ENCODE measurements around the gene SLC10A7. TPM values are rescaled to one million over a fixed set of nuclear protein-coding genes. Genes with fewer than 3 reads are reported as not detected.

SLC10A7 gene
- total RNA-seq, 4 donors from 2014 or later, result 10.1 to 24.5 (median 11.7) TPM

DNA sequence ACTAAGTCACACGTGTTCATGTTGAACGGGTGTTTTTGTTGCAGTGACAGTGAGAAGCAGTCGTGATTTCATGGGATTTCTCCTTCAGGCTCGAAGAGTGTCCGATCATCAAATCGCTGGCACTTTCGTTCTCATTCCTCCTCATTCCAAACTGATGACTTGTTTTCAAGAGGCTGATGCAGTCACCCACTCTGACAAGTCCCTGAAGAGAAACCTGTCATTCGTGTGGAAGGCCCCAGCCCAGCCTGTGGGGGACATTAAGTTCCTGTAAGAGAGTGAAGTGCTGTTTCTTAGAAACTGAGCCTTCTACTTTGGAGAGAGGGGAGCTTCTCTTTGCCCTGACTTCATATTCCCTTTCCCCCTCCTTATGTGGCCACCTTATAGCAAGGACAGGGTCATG, 299.4 kb downstream of the SLC10A7 start:
- WGBS, result 69% methylated on average over 8 of the region's 8 CpGs
- Histone ChIP-seq H3K27me3 (no peaks in the 10 kb centered on the region), H3K36me3 (no peaks in the 10 kb centered on the region), H3K27ac (no peak overlapping the region), H3K9me3 (no peaks in the 10 kb centered on the region), H3K4me3 (no peak overlapping the region), H3K4me1 (no peaks in the 10 kb centered on the region)
- no peak for DNase-seq (ENCODE audit: low spot score in 2 of 2)
- TF ChIP-seq EP300 (IDR thresholded peaks at IDR 0.05) (no peak), POLR2A (IDR thresholded peaks at IDR 0.05) (no peak), POLR2AphosphoS5 (IDR thresholded peaks at IDR 0.05) (no peak)
- TF ChIP-seq, protein P1, sequence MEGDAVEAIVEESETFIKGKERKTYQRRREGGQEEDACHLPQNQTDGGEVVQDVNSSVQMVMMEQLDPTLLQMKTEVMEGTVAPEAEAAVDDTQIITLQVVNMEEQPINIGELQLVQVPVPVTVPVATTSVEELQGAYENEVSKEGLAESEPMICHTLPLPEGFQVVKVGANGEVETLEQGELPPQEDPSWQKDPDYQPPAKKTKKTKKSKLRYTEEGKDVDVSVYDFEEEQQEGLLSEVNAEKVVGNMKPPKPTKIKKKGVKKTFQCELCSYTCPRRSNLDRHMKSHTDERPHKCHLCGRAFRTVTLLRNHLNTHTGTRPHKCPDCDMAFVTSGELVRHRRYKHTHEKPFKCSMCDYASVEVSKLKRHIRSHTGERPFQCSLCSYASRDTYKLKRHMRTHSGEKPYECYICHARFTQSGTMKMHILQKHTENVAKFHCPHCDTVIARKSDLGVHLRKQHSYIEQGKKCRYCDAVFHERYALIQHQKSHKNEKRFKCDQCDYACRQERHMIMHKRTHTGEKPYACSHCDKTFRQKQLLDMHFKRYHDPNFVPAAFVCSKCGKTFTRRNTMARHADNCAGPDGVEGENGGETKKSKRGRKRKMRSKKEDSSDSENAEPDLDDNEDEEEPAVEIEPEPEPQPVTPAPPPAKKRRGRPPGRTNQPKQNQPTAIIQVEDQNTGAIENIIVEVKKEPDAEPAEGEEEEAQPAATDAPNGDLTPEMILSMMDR (IDR thresholded peaks at IDR 0.05), result no peak

DNA sequence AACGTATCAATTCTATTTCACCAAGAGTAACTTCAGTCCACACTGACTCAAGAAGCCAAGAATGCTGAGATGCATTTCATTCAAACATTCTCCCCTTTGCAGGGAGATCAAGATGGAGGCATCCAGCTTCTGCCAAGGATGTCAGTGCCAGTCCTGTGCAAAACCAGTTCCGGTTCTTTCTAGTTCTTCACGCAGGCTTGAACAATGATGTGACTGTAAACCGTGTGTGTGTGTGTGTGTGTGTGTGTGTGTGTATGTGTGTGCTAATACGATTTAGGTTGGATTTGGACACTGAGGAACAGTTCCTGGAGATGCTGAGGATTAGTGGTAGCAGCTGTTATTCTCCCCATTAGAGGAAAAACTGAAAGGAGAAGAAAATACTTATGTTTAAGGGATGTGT, 307.5 kb downstream of the SLC10A7 start, which contains the start of gene REELD1:
TSS of gene REELD1 (plus strand) at position 301 of the 400 bp plus-strand sequence. CDS start 2,415 bp downstream, outside the sequence.
- Histone ChIP-seq H3K4me3 (no peak within 1 kb of the TSS), H3K27me3 (no peaks in the 10 kb centered on the region), H3K27ac (no peak within 1 kb of the TSS), H3K4me1 (no peaks in the 10 kb centered on the region), H3K36me3 (no peaks in the 10 kb centered on the region), H3K9me3 (no peaks in the 10 kb centered on the region)
- no peak for DNase-seq (ENCODE audit: low spot score in 2 of 2)
- WGBS, result 72% methylated on average over 5 of the region's 5 CpGs
- TF ChIP-seq, protein P1 (IDR thresholded peaks at IDR 0.05), result no peak
- no peak for TF ChIP-seq POLR2A (IDR thresholded peaks at IDR 0.05)

DNA sequence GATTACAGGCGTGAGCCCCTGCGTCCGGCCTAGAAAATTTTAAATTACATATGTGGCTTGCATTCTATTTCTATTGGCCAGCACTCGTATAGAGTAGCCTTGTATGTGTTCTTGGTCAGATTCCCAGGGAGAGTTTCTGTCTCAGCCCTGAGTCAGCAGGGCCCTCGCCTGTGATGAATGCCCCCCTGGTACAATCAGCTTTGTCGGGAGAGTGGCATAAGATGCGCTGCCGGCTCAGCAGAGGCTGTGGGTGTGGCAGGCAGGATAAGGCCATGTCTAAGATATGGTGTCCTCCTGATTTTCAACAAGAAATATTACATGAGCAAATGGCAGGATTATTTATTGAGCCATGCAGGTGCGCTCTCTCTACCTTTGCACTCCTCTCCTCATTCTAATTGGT, 309.0 kb downstream of the SLC10A7 start:
- DNase-seq (ENCODE audit: low spot score in 2 of 2), result no peak
- H3K36me3 ChIP-seq, result no peaks in the 10 kb centered on the region
- H3K9me3 ChIP-seq, result no peaks in the 10 kb centered on the region
- no peaks in the 10 kb centered on the region for H3K27me3 ChIP-seq
- no peaks in the 10 kb centered on the region for H3K4me1 ChIP-seq
- TF ChIP-seq, protein P1 (IDR thresholded peaks at IDR 0.05), result no peak
- TF ChIP-seq POLR2A (IDR thresholded peaks at IDR 0.05), result no peak
- no peak for TF ChIP-seq EP300 (IDR thresholded peaks at IDR 0.05)
- no peak for TF ChIP-seq POLR2AphosphoS5 (IDR thresholded peaks at IDR 0.05)
- no peak overlapping the region for H3K4me3 ChIP-seq
- H3K27ac ChIP-seq, result no peak overlapping the region
- 95% methylated on average over 9 of the region's 9 CpGs for WGBS

DNA sequence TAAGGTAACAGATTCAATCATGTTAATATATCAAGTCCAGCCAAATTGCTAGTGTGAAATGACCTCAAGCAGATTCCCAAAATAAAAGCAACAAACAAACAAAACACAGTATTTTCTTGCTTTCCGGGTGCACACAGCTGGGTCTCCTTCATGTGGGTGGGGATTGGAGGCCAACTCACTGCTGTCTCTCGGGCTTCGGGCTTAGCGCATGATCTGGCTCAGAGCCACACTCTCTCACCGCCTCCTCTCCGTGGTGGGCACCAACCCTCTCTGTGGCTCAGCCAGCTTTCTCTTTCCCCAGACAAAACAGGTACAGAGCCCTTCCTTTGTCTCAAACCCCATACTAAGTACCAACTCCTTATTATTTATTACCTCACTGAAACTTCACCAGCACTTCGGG, 310.3 kb downstream of the SLC10A7 start:
- no peaks in the 10 kb centered on the region for H3K4me1 ChIP-seq
- H3K4me3 ChIP-seq, result no peak overlapping the region
- no peaks in the 10 kb centered on the region for H3K36me3 ChIP-seq
- no peak for DNase-seq (ENCODE audit: low spot score in 2 of 2)
- TF ChIP-seq, protein P1 (IDR thresholded peaks at IDR 0.05), result no peak
- no peak for TF ChIP-seq EP300 (IDR thresholded peaks at IDR 0.05)
- TF ChIP-seq POLR2A (IDR thresholded peaks at IDR 0.05), result no peak
- TF ChIP-seq POLR2AphosphoS5 (IDR thresholded peaks at IDR 0.05), result no peak
- H3K27me3 ChIP-seq, result no peaks in the 10 kb centered on the region
- 46% methylated on average over 7 of the region's 7 CpGs for WGBS
- no peaks in the 10 kb centered on the region for H3K9me3 ChIP-seq
- H3K27ac ChIP-seq, result no peak overlapping the region

DNA sequence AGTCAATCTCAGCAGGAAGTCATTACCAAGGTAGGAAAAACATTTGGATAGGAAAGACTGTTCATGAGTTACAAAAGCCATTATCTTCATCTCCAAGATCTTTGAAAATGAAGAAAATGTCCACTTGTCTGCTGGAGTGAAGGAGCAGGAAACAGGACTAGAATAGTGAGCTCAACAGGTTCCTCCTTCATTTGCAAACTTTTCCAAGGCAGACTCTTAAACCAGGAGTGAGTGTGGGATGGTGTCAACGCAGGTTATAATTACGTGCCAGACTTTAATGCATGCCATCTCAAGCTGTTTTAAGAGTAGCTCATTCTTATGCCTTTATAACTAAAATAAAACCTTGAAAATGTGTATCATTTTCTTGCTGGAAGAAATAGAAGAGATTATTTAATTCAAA, 310.9 kb downstream of the SLC10A7 start:
- H3K4me1 ChIP-seq, result no peaks in the 10 kb centered on the region
- DNase-seq (ENCODE audit: low spot score in 2 of 2), result no peak
- H3K9me3 ChIP-seq, result no peaks in the 10 kb centered on the region
- no peak overlapping the region for H3K27ac ChIP-seq
- H3K4me3 ChIP-seq, result no peak overlapping the region
- 45% methylated on average over 2 of the region's 2 CpGs for WGBS
- no peaks in the 10 kb centered on the region for H3K27me3 ChIP-seq
- no peaks in the 10 kb centered on the region for H3K36me3 ChIP-seq
- TF ChIP-seq POLR2AphosphoS5 (IDR thresholded peaks at IDR 0.05), result no peak
- TF ChIP-seq, protein P1 (IDR thresholded peaks at IDR 0.05), result no peak
- no peak for TF ChIP-seq EP300 (IDR thresholded peaks at IDR 0.05)
- no peak for TF ChIP-seq POLR2A (IDR thresholded peaks at IDR 0.05)
